GM18873 (cell line): ENCODE results near the gene PNPT1.
A peak's percentile ranks its signal among the peaks of the same experiment; 100 is the strongest.
"Not testable (repeated sequence)": the region's sequence is repeated elsewhere in the genome, so short reads cannot be mapped to it uniquely, and the experiment has no call there.

Experiments used
- ATAC-seq: cut with Tn5 transposase; IDR thresholded peaks from one replicate; pipeline ENCODE4 v1.9.1; 2021; ENCODE audit warnings: mild to moderate bottlenecking, moderate library complexity, moderate number of reproducible peaks; ENCODE audit not compliant: unreplicated experiment, low FRiP score

PNPT1 gene

GRCh38 chr2:55693181-55694125 lies at the start of gene PNPT1:
Gene PNPT1 (minus strand): TSS chr2:55693844. CDS start chr2:55693823, 21 bp downstream.
- ATAC-seq = peak; percentile 100

GRCh38 chr2:55742996-55743395 lies 49.4 kb upstream of the PNPT1 start:
- no peak for ATAC-seq

- not testable (repeated sequence) for ATAC-seq
Measured at GRCh38 chr2:55736019-55736536, 42.4 kb upstream of the PNPT1 start.

GRCh38 chr2:55734726-55735125 lies 41.1 kb upstream of the PNPT1 start:
- ATAC-seq = no peak

- ATAC-seq = no peak
Measured at GRCh38 chr2:55733335-55733734, 39.7 kb upstream of the PNPT1 start.

GRCh38 chr2:55732854-55733253 lies 39.2 kb upstream of the PNPT1 start:
- ATAC-seq = no peak

- no peak for ATAC-seq
Measured at GRCh38 chr2:55729136-55729685, 35.6 kb upstream of the PNPT1 start.

- no peak for ATAC-seq
Measured at GRCh38 chr2:55721596-55722215, 28.1 kb upstream of the PNPT1 start.

GRCh38 chr2:55720417-55720816 lies 26.8 kb upstream of the PNPT1 start:
- ATAC-seq = no peak

GRCh38 chr2:55719852-55720251 lies 26.2 kb upstream of the PNPT1 start:
- ATAC-seq = no peak

- no peak for ATAC-seq
Measured at GRCh38 chr2:55718165-55719008, 24.7 kb upstream of the PNPT1 start.

- no peak for ATAC-seq
Measured at GRCh38 chr2:55715626-55716025, 22.0 kb upstream of the PNPT1 start.

- not testable (repeated sequence) for ATAC-seq
Measured at GRCh38 chr2:55715178-55715577, 21.5 kb upstream of the PNPT1 start.

GRCh38 chr2:55712477-55713060 lies 18.9 kb upstream of the PNPT1 start:
- ATAC-seq = no peak

GRCh38 chr2:55710025-55710424 lies 16.4 kb upstream of the PNPT1 start:
- ATAC-seq = no peak

GRCh38 chr2:55707751-55708150 lies 14.1 kb upstream of the PNPT1 start:
- ATAC-seq = no peak

GRCh38 chr2:55706258-55706657 lies 12.6 kb upstream of the PNPT1 start:
- not testable (repeated sequence) for ATAC-seq

- no peak for ATAC-seq
Measured at GRCh38 chr2:55705027-55705653, 11.5 kb upstream of the PNPT1 start.

- ATAC-seq = no peak
Measured at GRCh38 chr2:55703350-55703749, 9.7 kb upstream of the PNPT1 start.
